ENCODE measurements around the gene BTBD19.
"Not testable (repeated sequence)": the region's sequence is repeated elsewhere in the genome, so short reads cannot be mapped to it uniquely, and the experiment has no call there.

Gene BTBD19

GRCh38 chr1:44830900-44831304, 22.6 kb downstream of the BTBD19 start:
- H3K4me1 ChIP-seq (ENCODE audit: control insufficient read depth in 2 of 2, insufficient read depth in 2 of 2, low read length in 2 of 2) = no peaks in the 10 kb centered on the region
- no peaks in the 10 kb centered on the region for H3K36me3 ChIP-seq (ENCODE audit: control insufficient read depth in 2 of 2, insufficient read depth in 2 of 2, low read length in 2 of 2)
- H3K9ac ChIP-seq (ENCODE audit: low read depth in 1 of 2, low read length in 2 of 2) = no peak overlapping the region

DNA sequence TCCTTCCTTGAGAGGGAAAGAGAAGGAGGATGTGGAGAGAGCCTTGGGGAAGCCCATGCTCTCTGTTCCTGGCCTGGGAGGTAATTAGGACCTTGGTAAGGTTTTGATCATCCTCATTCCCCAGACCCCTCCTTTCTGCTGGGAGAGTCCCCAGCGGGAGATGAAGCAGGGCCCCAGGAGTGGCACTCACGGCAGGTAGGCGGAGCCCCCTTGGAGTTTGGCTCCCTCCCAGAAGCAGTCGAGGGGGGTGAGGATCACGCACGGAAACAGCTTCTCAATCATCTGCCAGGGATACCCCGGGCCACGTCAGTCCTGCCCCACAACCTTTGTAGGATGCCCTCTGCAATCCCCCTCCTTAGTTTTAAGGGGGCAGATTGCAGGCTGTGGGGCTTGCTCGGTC, 23.2 kb downstream of the BTBD19 start:
- no peak overlapping the region for H3K27ac ChIP-seq (ENCODE audit: low read depth in 2 of 2, low read length in 2 of 2)

More at GRCh38 chr1:44830900-44831304, 22.6 kb downstream of the BTBD19 start:
- no peaks in the 10 kb centered on the region for H3K27me3 ChIP-seq (ENCODE audit: control insufficient read depth in 2 of 2, insufficient read depth in 2 of 2, low read length in 2 of 2)
- no peaks in the 10 kb centered on the region for H3K9me3 ChIP-seq (ENCODE audit: control insufficient read depth in 2 of 2, low read length in 2 of 2)
- H3K27ac ChIP-seq (ENCODE audit: low read depth in 2 of 2, low read length in 2 of 2) = no peak overlapping the region
- no peak overlapping the region for H3K4me3 ChIP-seq (ENCODE audit: low read length in 2 of 2)

DNA sequence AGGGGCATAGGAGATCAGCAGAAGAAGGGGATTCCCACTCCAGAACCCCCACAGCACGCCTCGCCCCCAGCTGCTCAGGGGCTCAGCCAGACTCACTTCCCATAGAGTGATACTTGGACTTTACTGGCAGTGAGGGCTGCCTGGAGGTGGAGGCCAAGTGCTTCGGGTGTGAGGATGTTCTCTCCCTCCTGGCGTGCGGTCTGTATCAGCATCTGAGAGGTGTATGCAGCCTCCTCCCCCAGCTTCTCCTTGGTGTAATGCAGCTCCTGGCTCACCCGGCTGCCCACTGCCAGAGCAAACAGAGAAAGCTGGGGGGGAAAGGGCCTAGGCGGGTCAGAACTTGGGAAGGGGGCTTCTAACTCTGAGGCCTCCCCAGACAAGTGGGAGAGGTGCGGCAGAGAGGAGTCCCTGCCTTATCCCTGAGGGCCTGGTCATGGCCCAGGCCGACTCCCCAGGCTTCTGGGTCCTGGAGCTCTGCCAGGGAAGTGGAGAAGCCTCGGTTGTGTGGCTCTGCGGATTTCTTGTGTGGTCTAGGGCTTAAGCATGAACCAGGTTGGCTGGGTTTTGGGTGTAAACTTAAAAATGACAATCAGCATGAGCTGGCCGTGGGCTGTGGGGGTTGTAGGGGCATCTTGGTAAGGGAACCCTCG, 23.9 kb downstream of the BTBD19 start:
- Histone ChIP-seq H3K36me3 (ENCODE audit: control insufficient read depth in 2 of 2, insufficient read depth in 2 of 2, low read length in 2 of 2) (no peaks in the 10 kb centered on the region), H3K27me3 (ENCODE audit: control insufficient read depth in 2 of 2, insufficient read depth in 2 of 2, low read length in 2 of 2) (no peaks in the 10 kb centered on the region), H3K4me1 (ENCODE audit: control insufficient read depth in 2 of 2, insufficient read depth in 2 of 2, low read length in 2 of 2) (no peaks in the 10 kb centered on the region), H3K4me3 (ENCODE audit: low read length in 2 of 2) (no peak overlapping the region), H3K27ac (ENCODE audit: low read depth in 2 of 2, low read length in 2 of 2) (no peak overlapping the region), H3K9me3 (ENCODE audit: control insufficient read depth in 2 of 2, low read length in 2 of 2) (no peaks in the 10 kb centered on the region), H3K9ac (ENCODE audit: low read depth in 1 of 2, low read length in 2 of 2) (no peak overlapping the region)

More for the DNA sequence above, 23.2 kb downstream of the BTBD19 start:
- no peaks in the 10 kb centered on the region for H3K4me1 ChIP-seq (ENCODE audit: control insufficient read depth in 2 of 2, insufficient read depth in 2 of 2, low read length in 2 of 2)
- no peaks in the 10 kb centered on the region for H3K27me3 ChIP-seq (ENCODE audit: control insufficient read depth in 2 of 2, insufficient read depth in 2 of 2, low read length in 2 of 2)
- no peaks in the 10 kb centered on the region for H3K9me3 ChIP-seq (ENCODE audit: control insufficient read depth in 2 of 2, low read length in 2 of 2)
- H3K4me3 ChIP-seq (ENCODE audit: low read length in 2 of 2) = no peak overlapping the region
- no peak overlapping the region for H3K9ac ChIP-seq (ENCODE audit: low read depth in 1 of 2, low read length in 2 of 2)
- H3K36me3 ChIP-seq (ENCODE audit: control insufficient read depth in 2 of 2, insufficient read depth in 2 of 2, low read length in 2 of 2) = no peaks in the 10 kb centered on the region

DNA sequence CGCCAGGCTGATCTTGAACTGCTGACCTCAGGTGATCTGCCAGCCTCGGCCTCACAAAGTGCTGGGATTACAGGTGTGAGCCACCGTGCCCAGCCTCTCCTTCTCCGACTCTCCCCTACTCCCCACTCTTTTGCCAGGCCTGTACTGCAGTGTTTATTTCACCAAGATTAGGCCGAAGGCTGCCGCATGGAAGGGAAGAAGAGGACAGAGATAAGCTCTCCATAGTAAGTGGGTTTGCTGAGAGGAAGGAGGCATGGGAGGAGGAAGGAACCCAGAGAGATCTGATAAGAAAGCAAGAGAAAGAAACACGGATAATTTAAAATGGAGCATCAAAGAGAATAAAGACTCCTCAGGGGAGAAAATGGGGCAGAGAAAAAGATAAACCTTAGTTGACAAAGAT, 26.0 kb downstream of the BTBD19 start:
- Histone ChIP-seq H3K4me3 (ENCODE audit: low read length in 2 of 2) (no peak overlapping the region), H3K27ac (ENCODE audit: low read depth in 2 of 2, low read length in 2 of 2) (no peak overlapping the region), H3K4me1 (ENCODE audit: control insufficient read depth in 2 of 2, insufficient read depth in 2 of 2, low read length in 2 of 2) (no peaks in the 10 kb centered on the region)

GRCh38 chr1:44835738-44836675, 27.7 kb downstream of the BTBD19 start:
- Histone ChIP-seq H3K4me1 (ENCODE audit: control insufficient read depth in 2 of 2, insufficient read depth in 2 of 2, low read length in 2 of 2) (no peaks in the 10 kb centered on the region), H3K4me3 (ENCODE audit: low read length in 2 of 2) (peak overlapping the region in 1 of 2 donors; percentile 35), H3K9me3 (ENCODE audit: control insufficient read depth in 2 of 2, low read length in 2 of 2) (no peaks in the 10 kb centered on the region), H3K9ac (ENCODE audit: low read depth in 1 of 2, low read length in 2 of 2) (no peak overlapping the region), H3K36me3 (ENCODE audit: control insufficient read depth in 2 of 2, insufficient read depth in 2 of 2, low read length in 2 of 2) (no peaks in the 10 kb centered on the region), H3K27me3 (ENCODE audit: control insufficient read depth in 2 of 2, insufficient read depth in 2 of 2, low read length in 2 of 2) (no peaks in the 10 kb centered on the region), H3K27ac (ENCODE audit: low read depth in 2 of 2, low read length in 2 of 2) (no peak overlapping the region)

More for the DNA sequence above, 26.0 kb downstream of the BTBD19 start:
- Histone ChIP-seq H3K36me3 (ENCODE audit: control insufficient read depth in 2 of 2, insufficient read depth in 2 of 2, low read length in 2 of 2) (no peaks in the 10 kb centered on the region), H3K27me3 (ENCODE audit: control insufficient read depth in 2 of 2, insufficient read depth in 2 of 2, low read length in 2 of 2) (no peaks in the 10 kb centered on the region), H3K9me3 (ENCODE audit: control insufficient read depth in 2 of 2, low read length in 2 of 2) (no peaks in the 10 kb centered on the region), H3K9ac (ENCODE audit: low read depth in 1 of 2, low read length in 2 of 2) (no peak overlapping the region)

GRCh38 chr1:44838294-44838693, 30.0 kb downstream of the BTBD19 start:
- not testable (repeated sequence) for H3K4me3 ChIP-seq (ENCODE audit: low read length in 2 of 2); H3K4me1 ChIP-seq (ENCODE audit: control insufficient read depth in 2 of 2, insufficient read depth in 2 of 2, low read length in 2 of 2); H3K36me3 ChIP-seq (ENCODE audit: control insufficient read depth in 2 of 2, insufficient read depth in 2 of 2, low read length in 2 of 2); H3K27ac ChIP-seq (ENCODE audit: low read depth in 2 of 2, low read length in 2 of 2); H3K27me3 ChIP-seq (ENCODE audit: control insufficient read depth in 2 of 2, insufficient read depth in 2 of 2, low read length in 2 of 2); H3K9me3 ChIP-seq (ENCODE audit: control insufficient read depth in 2 of 2, low read length in 2 of 2); H3K9ac ChIP-seq (ENCODE audit: low read depth in 1 of 2, low read length in 2 of 2)

GRCh38 chr1:44839576-44839975, 31.3 kb downstream of the BTBD19 start:
- Histone ChIP-seq H3K9ac (ENCODE audit: low read depth in 1 of 2, low read length in 2 of 2) (no peak overlapping the region), H3K4me1 (ENCODE audit: control insufficient read depth in 2 of 2, insufficient read depth in 2 of 2, low read length in 2 of 2) (peaks cover 4 to 5% of the 10 kb centered on the region in 2 donors), H3K9me3 (ENCODE audit: control insufficient read depth in 2 of 2, low read length in 2 of 2) (no peaks in the 10 kb centered on the region), H3K27ac (ENCODE audit: low read depth in 2 of 2, low read length in 2 of 2) (no peak overlapping the region), H3K27me3 (ENCODE audit: control insufficient read depth in 2 of 2, insufficient read depth in 2 of 2, low read length in 2 of 2) (peaks cover 0 to 5% of the 10 kb centered on the region in 2 donors), H3K36me3 (ENCODE audit: control insufficient read depth in 2 of 2, insufficient read depth in 2 of 2, low read length in 2 of 2) (no peaks in the 10 kb centered on the region), H3K4me3 (ENCODE audit: low read length in 2 of 2) (no peak overlapping the region)

DNA sequence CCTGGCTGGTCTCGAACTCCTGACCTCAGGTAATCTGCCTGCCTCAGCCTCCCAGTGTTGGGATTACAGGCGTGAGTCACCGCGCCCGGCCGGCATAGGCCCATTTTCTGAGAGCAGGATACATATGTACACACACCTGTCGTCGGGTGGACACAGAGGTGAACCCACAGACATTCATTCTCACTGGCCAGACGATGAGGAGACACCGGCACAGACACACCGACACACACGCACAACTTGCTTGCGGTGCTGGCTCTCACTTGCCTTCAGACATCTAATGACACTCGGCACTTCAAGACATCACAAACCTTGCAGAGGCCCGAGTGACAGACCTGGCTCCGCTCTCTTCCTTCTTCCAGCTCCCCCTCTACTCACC, 34.2 kb downstream of the BTBD19 start:
- H3K27me3 ChIP-seq (ENCODE audit: control insufficient read depth in 2 of 2, insufficient read depth in 2 of 2, low read length in 2 of 2) = peaks cover 0 to 5% of the 10 kb centered on the region in 2 donors
- H3K4me1 ChIP-seq (ENCODE audit: control insufficient read depth in 2 of 2, insufficient read depth in 2 of 2, low read length in 2 of 2) = peaks cover 4 to 5% of the 10 kb centered on the region in 2 donors
- no peaks in the 10 kb centered on the region for H3K9me3 ChIP-seq (ENCODE audit: control insufficient read depth in 2 of 2, low read length in 2 of 2)
- no peaks in the 10 kb centered on the region for H3K36me3 ChIP-seq (ENCODE audit: control insufficient read depth in 2 of 2, insufficient read depth in 2 of 2, low read length in 2 of 2)
- peak overlapping the region; percentile 54 to 61 for H3K4me3 ChIP-seq (ENCODE audit: low read length in 2 of 2)
- H3K27ac ChIP-seq (ENCODE audit: low read depth in 2 of 2, low read length in 2 of 2) = no peak overlapping the region
- H3K9ac ChIP-seq (ENCODE audit: low read depth in 1 of 2, low read length in 2 of 2) = peak overlapping the region in 1 of 2 donors; percentile 56

- peak within 1 kb of the TSS; percentile 54 to 62 for H3K4me3 ChIP-seq (ENCODE audit: low read length in 2 of 2)
- H3K36me3 ChIP-seq (ENCODE audit: control insufficient read depth in 2 of 2, insufficient read depth in 2 of 2, low read length in 2 of 2) = no peaks in the 10 kb centered on the region
- H3K27ac ChIP-seq (ENCODE audit: low read depth in 2 of 2, low read length in 2 of 2) = no peak within 1 kb of the TSS
- H3K9me3 ChIP-seq (ENCODE audit: control insufficient read depth in 2 of 2, low read length in 2 of 2) = no peaks in the 10 kb centered on the region
- peak within 1 kb of the TSS in 1 of 2 donors; percentile 56 for H3K9ac ChIP-seq (ENCODE audit: low read depth in 1 of 2, low read length in 2 of 2)
- peaks cover 4 to 5% of the 10 kb centered on the region in 2 donors for H3K4me1 ChIP-seq (ENCODE audit: control insufficient read depth in 2 of 2, insufficient read depth in 2 of 2, low read length in 2 of 2)
- peaks cover 0 to 5% of the 10 kb centered on the region in 2 donors for H3K27me3 ChIP-seq (ENCODE audit: control insufficient read depth in 2 of 2, insufficient read depth in 2 of 2, low read length in 2 of 2)
Measured at GRCh38 chr1:44842862-44843655, 34.7 kb downstream of the BTBD19 start, which contains the start of gene PTCH2. TSS of gene PTCH2 (minus strand) at chr1:44843253. CDS start at chr1:44842932, 321 bp downstream.

Measured in mucosa of rectum (tissue), 2 donors.